SK-N-SH (cell line): ENCODE results near the gene SEMA4D. TPM values are rescaled to one million over a fixed set of nuclear protein-coding genes. Genes with fewer than 3 reads are reported as not detected.

ENCODE experiments used
- CTCF ChIA-PET: fragments of 300-600, 350-600 bp; formaldehyde crosslinking; extraction: SDS; loops from one replicate; lab custom pipeline; 2021; lab: Yijun Ruan, JAX
- POLR2A ChIA-PET: fragments of 350-600 bp; sonication (Branson Sonifier 250); formaldehyde crosslinking; extraction: SDS; loops from one replicate; lab custom pipeline; 2020; ENCODE audit warnings: antibody characterized with exemption, inconsistent platforms; lab: Yijun Ruan, JAX
- DNase-seq: peaks from one replicate; pipeline ENCODE4 v3.0.0; 2012
- H2AFZ ChIP-seq: fragments of 200-600 bp; sonication (generic); 2 replicates; pipeline ENCODE4 v1.8.1; 2016; ENCODE audit warnings: antibody characterized with exemption, mild to moderate bottlenecking, low read depth
- H3F3A ChIP-seq: fragments of 200-600 bp; sonication (generic); replicated peaks from 2 replicates; pipeline ENCODE3; 2016; ENCODE audit warnings: antibody characterized with exemption, mild to moderate bottlenecking; ENCODE audit not compliant: insufficient read depth
- H3K27ac ChIP-seq, 2 experiments: fragments of 200-500 bp in 1 of 2; fragments of 200-600 bp in 1 of 2; sonication (Bioruptor generic) in 1 of 2; sonication (generic), shearing (Covaris generic) in 1 of 2; 2 replicates each; pipeline versions ENCODE4 v1.5.1 to v1.6.1; 2014 to 2016; ENCODE audit warnings: low read depth in 2 of 2, inconsistent platforms in 1 of 2, low read length in 1 of 2, mild to moderate bottlenecking in 1 of 2, mixed read lengths in 1 of 2
- H3K27me3 ChIP-seq: fragments of 200-600 bp; sonication (generic), shearing (Covaris generic); 2 replicates; pipeline ENCODE4 v1.6.1; 2016; ENCODE audit warnings: mixed run types; ENCODE audit not compliant: insufficient read depth
- H3K36me3 ChIP-seq, 2 experiments: fragments of 200-500 bp in 1 of 2; fragments of 200-600 bp in 1 of 2; sonication (Bioruptor generic) in 1 of 2; sonication (generic) in 1 of 2; replicated peaks in 1 of 2; 2 replicates each; pipeline versions ENCODE3 to v1.5.1; 2014 to 2016; ENCODE audit warnings: low read length in 1 of 2, mild to moderate bottlenecking in 1 of 2; ENCODE audit not compliant: insufficient read depth in 2 of 2, control insufficient read depth in 1 of 2
- H3K4me1 ChIP-seq, 2 experiments: fragments of 200-500 bp in 1 of 2; fragments of 200-600 bp in 1 of 2; sonication (Bioruptor generic) in 1 of 2; sonication (generic), shearing (Covaris generic) in 1 of 2; 2 replicates each; pipeline versions ENCODE4 v1.5.1 to v1.6.1; 2014 to 2016; ENCODE audit warnings: low read depth in 1 of 2, low read length in 1 of 2, mixed run types in 1 of 2; ENCODE audit not compliant: insufficient read depth in 2 of 2, control insufficient read depth in 1 of 2
- H3K4me2 ChIP-seq: fragments of 200-600 bp; sonication (generic), shearing (Covaris generic); 2 replicates; pipeline ENCODE4 v1.6.1; 2017; ENCODE audit warnings: mixed run types
- H3K4me3 ChIP-seq, 2 experiments: fragments of 200-500 bp in 1 of 2; fragments of 200-600 bp in 1 of 2; sonication (Bioruptor generic) in 1 of 2; sonication (generic), shearing (Covaris generic) in 1 of 2; 2 replicates each; pipeline versions ENCODE4 v1.5.1 to v1.8.1; 2014 to 2016; ENCODE audit warnings: low read depth in 2 of 2, inconsistent platforms in 1 of 2, low read length in 1 of 2, mild to moderate bottlenecking in 1 of 2, mixed read lengths in 1 of 2, moderate library complexity in 1 of 2
- H3K79me2 ChIP-seq: fragments of 200-600 bp; sonication (generic); 2 replicates; pipeline ENCODE4 v1.8.1; 2017; ENCODE audit warnings: mild to moderate bottlenecking; ENCODE audit not compliant: insufficient read depth
- H3K9ac ChIP-seq: fragments of 200-600 bp; sonication (generic); 2 replicates; pipeline ENCODE4 v1.6.1; 2017; ENCODE audit warnings: mixed run types
- H3K9me2 ChIP-seq: fragments of 200-600 bp; sonication (generic); 2 replicates; pipeline ENCODE4 v1.6.1; 2017; ENCODE audit warnings: mixed run types
- H3K9me3 ChIP-seq: fragments of 200-600 bp; sonication (generic); 2 replicates; pipeline ENCODE4 v1.6.1; 2017; ENCODE audit warnings: mixed run types, mild to moderate bottlenecking, moderate library complexity
- H4K20me1 ChIP-seq: fragments of 200-600 bp; sonication (generic); 2 replicates; pipeline ENCODE4 v1.6.1; 2017; ENCODE audit warnings: mild to moderate bottlenecking, mixed run types; ENCODE audit not compliant: insufficient read depth
- FOXJ3 ChIP-seq: sonication (generic); formaldehyde crosslinking; IDR thresholded peaks from 2 replicates; pipeline ENCODE4 v1.5.1; 2020; ENCODE audit warnings: mild to moderate bottlenecking, missing genetic modification reagents
- NFIC ChIP-seq: IDR thresholded peaks from 2 replicates; pipeline ENCODE4 v1.4.0; 2012; ENCODE audit warnings: borderline replicate concordance
- RAD21 ChIP-seq: IDR thresholded peaks from 2 replicates; pipeline ENCODE4 v1.6.1; 2012; ENCODE audit warnings: mild to moderate bottlenecking, low read length
- REST ChIP-seq: IDR thresholded peaks from 2 replicates; pipeline ENCODE4 v1.6.1; 2012; ENCODE audit warnings: mild to moderate bottlenecking, low read depth, low read length, moderate library complexity
- RXRA ChIP-seq: IDR thresholded peaks from 2 replicates; pipeline ENCODE4 v1.4.0; 2012; ENCODE audit warnings: low read depth, mild to moderate bottlenecking, borderline replicate concordance
- SIN3A ChIP-seq: IDR thresholded peaks from 2 replicates; pipeline ENCODE4 v1.6.1; 2012; ENCODE audit warnings: low read depth, mild to moderate bottlenecking, low read length, moderate library complexity, borderline replicate concordance
- TEAD4 ChIP-seq: IDR thresholded peaks from 2 replicates; pipeline ENCODE4 v1.4.0; 2012; ENCODE audit warnings: mild to moderate bottlenecking, borderline replicate concordance; ENCODE audit not compliant: insufficient read depth
- USF2 ChIP-seq: fragments of 150-350 bp; IDR thresholded peaks from 2 replicates; pipeline ENCODE4 v1.6.1; 2017; ENCODE audit warnings: antibody characterized with exemption, low read length, low read depth, borderline replicate concordance
- WGBS: methylation state at CpG from one replicate; pipeline ENCODE4 v1.1.6; 2017; ENCODE audit warnings: low lambda C conversion rate; 5-methylcytosine and 5-hydroxymethylcytosine counted together
- polyA plus RNA-seq, 3 experiments: library from polyadenylated mRNA; depleted of rRNA; stranded (reverse); fragments of >200 nt; gene quantifications; 2 replicates each; pipeline ENCODE4 v1.2.3, GENCODE V29; 2012
- TF ChIP-seq, protein P1 (sequence below): fragments of 150-350 bp; IDR thresholded peaks from 2 replicates; pipeline ENCODE4 v1.6.1; 2016; ENCODE audit warnings: mild to moderate bottlenecking, low read depth, low read length

Gene SEMA4D
- polyA plus RNA-seq, 1 of the 3 experiments (the other 2 are of a cell fraction), result 4.8 TPM

DNA sequence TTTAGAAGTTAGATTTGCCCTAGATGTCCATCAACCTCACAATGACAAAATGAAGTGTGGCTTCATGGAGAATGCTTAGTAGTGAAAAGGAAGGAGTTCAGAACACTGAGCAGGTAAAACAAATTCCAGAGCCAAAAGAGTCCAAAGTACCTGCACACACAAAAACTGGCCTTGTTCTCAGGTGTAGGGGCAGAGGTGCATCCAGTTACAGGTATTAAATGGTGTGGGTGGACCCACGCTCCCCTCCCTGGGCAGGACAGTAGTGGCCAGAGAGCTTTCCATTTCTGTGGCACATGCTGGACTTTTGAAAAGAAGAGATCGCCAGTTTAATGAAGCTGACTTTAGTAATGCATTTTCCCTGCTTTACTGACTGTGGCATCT is 132.4 kb downstream of the SEMA4D start:
- WGBS, result 86% methylated on average over 2 of the region's 2 CpGs
- no peaks in the 10 kb centered on the region for H4K20me1 ChIP-seq
- H3F3A ChIP-seq, result no peaks in the 10 kb centered on the region
- H3K79me2 ChIP-seq, result no peaks in the 10 kb centered on the region
- TF ChIP-seq RXRA, result no peak
- TF ChIP-seq RAD21, result no peak
- TF ChIP-seq NFIC, result no peak
- no peak for TF ChIP-seq SIN3A
- no peak overlapping the region for H3K9ac ChIP-seq
- DNase-seq, result no peak
- peaks cover 0 to 17% of the 10 kb centered on the region in 2 experiments; a peak in 2 of 4 replicates for H3K4me1 ChIP-seq
- H3K9me2 ChIP-seq, result no peaks in the 10 kb centered on the region
- H3K27ac ChIP-seq, result no peak overlapping the region
- H3K27me3 ChIP-seq, result no peaks in the 10 kb centered on the region
- no peak overlapping the region for H2AFZ ChIP-seq
- H3K4me3 ChIP-seq, result no peak overlapping the region
- no peaks in the 10 kb centered on the region for H3K9me3 ChIP-seq
- H3K4me2 ChIP-seq, result no peak overlapping the region
- POLR2A ChIA-PET, result no interaction called here
- peaks cover 6 to 21% of the 10 kb centered on the region in 2 experiments for H3K36me3 ChIP-seq
- CTCF ChIA-PET, result no interaction called here

DNA sequence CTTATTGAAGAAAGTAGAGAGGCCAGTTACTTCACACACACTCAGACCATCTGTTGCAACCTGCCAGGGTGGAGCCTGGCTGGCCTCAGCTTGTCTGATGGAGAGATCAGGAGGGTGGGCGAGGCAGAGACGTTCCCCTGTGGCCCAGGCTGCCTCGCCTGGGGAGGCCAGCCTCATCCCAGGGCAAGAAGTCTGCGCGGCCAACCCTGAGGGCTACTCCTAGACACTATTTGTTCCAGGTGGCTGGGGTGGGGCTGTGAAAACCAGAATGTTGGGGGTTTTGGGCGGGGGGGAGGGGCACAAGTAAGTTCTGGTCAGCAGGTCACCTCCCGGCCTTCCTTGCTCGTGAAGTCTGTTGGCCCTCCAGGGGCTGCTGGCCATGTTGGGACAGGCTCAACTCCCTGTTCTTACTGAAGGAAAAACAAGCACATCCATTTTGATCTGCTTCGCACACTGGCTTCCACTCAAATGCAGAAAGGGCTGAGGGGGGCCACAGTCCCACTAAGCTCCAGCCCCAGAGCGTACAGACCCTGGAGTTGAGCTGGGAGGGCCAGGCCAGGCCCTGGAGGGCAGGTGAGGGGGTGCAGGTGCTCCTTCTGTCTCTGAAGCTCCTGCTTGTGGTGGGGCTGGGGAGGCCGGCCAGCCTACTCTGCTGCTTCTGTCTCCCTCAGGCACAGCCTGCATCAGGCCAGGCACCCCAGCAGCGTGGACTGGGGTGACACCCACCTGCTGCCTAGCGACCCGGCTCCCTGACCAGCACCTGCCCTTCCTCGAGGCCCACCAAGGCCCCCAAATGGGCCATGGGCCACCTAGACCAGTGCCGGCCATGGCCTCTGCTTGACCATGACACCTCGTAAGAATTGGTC is 133.0 kb downstream of the SEMA4D start:
- 98% methylated on average over 8 of the region's 17 CpGs for WGBS
- Histone ChIP-seq H3K79me2 (no peaks in the 10 kb centered on the region), H3F3A (no peaks in the 10 kb centered on the region), H3K4me1 (peaks cover 0 to 22% of the 10 kb centered on the region in 2 experiments; a peak in 2 of 4 replicates), H4K20me1 (no peaks in the 10 kb centered on the region), H3K27me3 (no peaks in the 10 kb centered on the region), H3K36me3 (peaks cover 6 to 27% of the 10 kb centered on the region in 2 experiments), H3K4me3 (no peak overlapping the region), H3K9ac (no peak overlapping the region), H3K9me3 (no peaks in the 10 kb centered on the region), H3K4me2 (no peak overlapping the region), H2AFZ (no peak overlapping the region), H3K9me2 (no peaks in the 10 kb centered on the region), H3K27ac (peak overlapping the region in 1 of 2 experiments; percentile 11; a peak in 1 of 4 replicates)
- POLR2A ChIA-PET, result no interaction called here
- TF ChIP-seq REST (no peak), SIN3A (no peak), TEAD4 (no peak), USF2 (no peak), FOXJ3 (CRISPR knock-in tag) (no peak)
- TF ChIP-seq, protein P1, sequence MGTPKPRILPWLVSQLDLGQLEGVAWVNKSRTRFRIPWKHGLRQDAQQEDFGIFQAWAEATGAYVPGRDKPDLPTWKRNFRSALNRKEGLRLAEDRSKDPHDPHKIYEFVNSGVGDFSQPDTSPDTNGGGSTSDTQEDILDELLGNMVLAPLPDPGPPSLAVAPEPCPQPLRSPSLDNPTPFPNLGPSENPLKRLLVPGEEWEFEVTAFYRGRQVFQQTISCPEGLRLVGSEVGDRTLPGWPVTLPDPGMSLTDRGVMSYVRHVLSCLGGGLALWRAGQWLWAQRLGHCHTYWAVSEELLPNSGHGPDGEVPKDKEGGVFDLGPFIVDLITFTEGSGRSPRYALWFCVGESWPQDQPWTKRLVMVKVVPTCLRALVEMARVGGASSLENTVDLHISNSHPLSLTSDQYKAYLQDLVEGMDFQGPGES, result no peak
- CTCF ChIA-PET, result interaction anchor here (1.4 kb wide), 1 partner anchor 185 kb away, joined by 6 read pairs; no protein-coding TSS in a partner anchor
- DNase-seq, result no peak
